HG02981 (cell line): ENCODE measurements around the gene ACOX2.

Source experiments
- ATAC-seq: cut with Tn5 transposase; IDR thresholded peaks from one replicate; pipeline ENCODE4 v1.9.1; 2021; ENCODE audit warnings: mild to moderate bottlenecking, moderate library complexity; ENCODE audit not compliant: unreplicated experiment

ACOX2 gene

DNA sequence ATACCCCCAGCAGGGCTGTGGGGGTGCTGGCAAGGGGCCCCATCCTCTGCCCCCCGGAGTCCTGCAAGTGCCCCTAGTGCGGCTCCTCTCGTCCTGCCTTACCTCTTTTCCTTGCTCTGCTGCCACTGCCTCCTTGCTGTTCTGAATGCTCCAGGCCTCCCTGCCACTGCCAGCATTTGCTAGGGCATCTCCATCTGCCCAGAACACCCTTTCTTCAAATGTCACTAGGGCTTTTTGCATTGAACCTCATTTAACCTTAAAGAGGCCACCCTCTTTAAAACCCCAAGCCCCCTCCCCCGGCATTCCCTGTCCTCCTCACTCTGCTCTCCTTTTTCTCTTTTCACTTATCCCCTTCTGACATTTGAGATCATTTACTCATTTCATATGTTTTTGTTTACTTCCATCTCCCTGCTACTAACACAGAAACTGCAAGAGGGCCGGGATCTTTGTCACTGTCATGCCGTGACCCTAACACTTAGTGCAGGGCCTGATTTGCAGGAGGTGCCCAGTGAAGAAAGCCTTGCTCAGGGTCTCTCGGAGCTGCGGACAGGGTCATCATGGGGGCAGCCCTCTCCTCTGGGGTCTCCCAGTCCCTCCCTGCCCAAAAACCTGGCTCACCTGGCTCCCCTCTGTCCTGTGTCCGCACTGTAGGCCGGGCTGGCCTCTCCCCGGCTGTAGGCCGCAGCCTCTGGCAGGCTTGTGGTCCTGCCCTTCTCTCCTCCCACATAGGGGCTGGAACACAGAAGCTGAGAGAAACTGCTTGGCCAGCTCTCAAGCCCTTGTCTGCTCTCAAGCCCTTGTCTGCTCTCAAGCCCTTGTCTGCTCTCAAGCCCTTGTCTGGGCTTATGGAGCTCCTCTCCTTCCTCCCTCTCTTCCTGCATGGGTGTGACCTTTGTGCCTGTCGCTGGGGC, at the start of gene ACOX2:
TSS of gene ACOX2 (minus strand) at position 690 of the 911 bp plus-strand sequence. CDS start 2,084 bp downstream, outside the sequence.
- ATAC-seq = no peak

DNA sequence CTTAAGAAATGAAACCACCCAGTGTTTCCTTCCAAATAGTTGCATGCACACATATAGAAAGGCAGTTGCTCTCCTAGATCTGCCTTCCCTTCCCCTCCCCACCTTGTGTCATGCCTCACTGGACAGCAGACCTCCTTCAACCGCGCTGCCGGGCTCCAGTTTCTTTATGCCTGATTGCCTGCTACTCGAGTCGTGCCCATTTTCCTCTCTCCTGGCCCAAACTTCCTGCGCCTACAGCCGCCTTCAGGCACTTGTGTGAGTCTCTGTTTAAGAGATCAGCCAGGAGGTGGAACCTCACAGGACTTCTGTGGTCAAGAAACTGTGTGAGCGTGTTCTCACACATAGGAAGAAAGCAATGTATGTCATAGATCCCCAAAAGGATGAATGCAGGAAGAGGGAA, 49.0 kb upstream of the ACOX2 start:
- ATAC-seq = no peak

DNA sequence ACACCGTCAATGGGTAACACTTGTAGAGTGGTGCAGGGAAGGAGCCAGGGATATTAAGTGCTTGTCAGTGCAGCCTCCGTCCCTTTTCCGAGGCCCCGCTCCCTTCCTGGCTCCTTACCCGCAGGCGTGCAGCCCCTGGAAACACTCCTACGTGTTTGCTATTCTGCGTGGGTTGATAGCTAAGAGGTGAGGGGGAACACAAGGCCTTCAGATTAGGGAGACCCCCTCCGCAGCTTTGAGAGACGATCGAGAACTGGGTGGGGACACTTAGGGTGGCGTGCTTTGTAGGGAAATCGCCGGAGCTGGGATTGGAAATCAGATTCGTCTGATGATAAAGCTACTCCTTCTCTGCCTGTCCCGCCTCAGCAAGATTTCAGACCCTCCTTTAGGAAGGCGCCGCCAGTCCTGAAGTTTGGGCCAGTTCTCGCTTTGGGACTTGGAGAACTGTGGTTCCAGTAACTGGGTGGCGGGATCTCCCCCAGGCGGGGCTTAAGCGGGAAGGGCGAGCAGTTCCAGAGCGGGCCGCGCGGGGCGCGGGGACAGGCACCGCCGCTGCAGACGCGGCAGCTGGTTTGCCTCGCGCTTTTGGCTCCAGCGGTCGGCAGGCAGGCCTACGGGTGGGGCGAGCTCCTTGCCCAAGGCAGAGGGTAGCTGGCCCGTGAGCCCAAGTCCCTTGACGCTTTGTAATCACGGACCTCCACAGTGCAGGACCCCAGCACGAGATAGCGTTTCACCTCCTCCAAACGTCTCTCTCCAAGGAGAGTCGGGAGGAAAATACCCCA, 48.2 kb upstream of the ACOX2 start:
- peak; percentile 90 for ATAC-seq

DNA sequence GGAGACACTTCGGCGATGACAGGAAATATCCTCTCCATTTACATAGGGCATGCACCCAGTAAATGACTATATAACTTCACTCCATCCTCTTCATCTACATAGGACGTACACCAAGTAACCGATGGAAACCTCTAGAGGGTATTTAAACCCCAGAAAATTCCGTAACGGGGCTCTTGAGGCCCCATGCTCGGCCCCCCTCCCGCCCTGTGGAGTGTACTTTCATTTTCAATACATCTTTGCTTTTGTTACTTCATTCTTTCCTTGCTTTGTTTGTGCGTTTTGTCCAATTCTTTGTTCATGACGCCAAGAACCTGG, 47.7 kb upstream of the ACOX2 start:
- ATAC-seq = no peak

DNA sequence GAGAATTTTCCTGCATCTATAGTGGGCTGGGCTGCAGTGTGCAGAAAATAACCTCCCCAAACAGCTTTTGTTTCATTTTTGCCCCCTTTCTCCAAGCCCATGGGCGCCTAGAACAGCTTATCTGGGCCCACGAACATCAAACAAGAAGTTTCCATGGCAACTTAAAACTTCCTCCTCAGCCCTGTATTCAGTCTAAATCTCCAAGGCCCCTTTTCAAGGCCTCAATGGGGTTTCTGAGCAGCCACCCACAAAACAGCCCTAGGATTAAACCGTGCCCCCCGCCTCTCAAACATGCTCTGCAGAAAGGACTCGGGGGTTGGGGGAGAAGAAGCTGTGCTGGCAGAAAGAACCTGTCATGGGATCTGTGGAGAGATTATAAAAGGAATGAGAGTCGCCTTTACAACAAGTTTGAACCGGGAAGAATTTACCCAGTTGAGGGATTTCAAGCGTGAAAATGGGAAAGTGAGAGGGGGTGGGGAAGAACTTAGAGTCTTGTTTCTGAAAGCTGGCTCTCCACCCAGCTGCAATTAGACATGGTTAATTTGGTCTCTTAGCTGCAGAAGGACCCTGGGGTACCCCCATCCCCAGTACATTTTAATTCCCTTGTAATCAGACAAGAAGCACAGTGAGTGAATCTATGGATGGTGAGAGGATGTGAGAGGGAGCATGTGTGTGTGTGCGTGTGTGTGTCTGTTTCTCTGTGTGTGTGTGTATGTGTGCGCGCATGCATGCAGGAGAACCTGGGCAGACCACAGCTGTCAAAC, 44.5 kb upstream of the ACOX2 start:
- no peak for ATAC-seq

DNA sequence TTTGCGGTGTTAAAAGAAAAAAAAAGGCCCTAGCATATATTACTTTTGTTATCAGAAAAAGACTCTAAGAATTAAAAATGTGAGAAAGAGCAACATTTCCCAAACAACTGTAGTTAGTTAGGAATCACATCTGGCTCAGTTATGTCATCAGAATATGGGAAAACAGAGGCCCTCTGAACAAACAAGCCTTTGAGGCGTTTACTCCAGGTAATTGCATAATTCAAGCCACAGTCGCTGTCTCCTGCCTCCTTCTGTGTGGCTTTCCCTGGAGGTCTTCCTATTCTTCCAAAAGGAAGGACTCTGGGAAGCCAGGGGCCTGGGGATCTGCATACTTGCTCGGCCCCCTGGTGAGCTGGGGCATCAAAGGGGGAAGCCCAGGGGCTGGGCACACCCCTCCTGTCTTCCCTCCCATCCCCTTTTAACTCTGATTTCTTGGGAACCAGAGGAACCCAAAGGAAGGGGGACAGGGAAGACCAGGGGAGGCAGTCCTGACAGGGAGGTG, 43.9 kb upstream of the ACOX2 start:
- no peak for ATAC-seq

DNA sequence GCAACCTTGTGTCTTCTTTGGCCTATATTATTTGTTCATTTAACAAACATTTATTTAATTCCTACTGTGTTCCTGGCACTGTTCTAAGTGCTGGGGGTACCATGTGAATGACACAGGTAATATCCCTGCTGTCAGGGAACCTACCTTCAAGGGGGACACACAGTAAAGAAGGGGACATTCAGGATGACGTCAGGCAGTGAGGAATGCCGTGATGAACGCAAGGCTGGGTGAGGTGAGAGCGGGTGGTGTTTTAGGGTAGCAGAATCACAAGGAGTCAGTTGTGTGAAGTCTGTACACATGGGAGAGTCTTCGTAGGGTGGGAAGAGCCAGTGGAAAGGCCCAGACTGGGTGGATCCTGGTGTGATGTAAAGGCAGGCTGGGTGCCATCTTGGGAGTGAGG, 41.9 kb upstream of the ACOX2 start:
- ATAC-seq = no peak

DNA sequence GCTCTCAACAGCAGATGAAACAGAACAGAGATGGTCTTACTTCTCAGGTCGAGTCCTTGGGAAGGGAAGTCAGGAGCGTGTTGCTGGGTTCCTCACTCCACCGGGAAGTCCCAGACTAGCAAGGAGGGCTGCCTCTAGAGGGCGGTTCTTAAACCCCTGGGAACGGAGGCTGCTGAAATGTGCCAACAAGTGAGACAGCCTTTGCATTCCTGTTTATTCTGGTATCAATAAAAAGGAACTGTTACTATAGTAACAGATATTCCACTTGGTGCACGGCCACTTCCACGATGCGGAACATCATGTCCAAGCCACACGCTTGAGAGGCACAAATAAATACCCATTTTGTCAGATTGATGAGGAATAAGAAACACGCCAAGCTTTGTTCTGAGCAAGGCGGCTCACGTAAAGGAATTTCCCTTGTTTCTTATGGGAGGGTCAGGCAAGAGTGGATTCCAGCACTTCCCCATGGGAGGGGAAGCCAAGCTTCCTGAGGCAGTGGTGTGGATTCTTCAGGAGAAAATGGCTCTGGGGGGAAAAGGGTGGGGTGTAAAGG, 40.4 kb upstream of the ACOX2 start, which contains the start of gene FAM107A:
TSS of gene FAM107A (minus strand) at position 123 of the 553 bp plus-strand sequence. CDS start 7,531 bp downstream, outside the sequence.
- no peak for ATAC-seq

DNA sequence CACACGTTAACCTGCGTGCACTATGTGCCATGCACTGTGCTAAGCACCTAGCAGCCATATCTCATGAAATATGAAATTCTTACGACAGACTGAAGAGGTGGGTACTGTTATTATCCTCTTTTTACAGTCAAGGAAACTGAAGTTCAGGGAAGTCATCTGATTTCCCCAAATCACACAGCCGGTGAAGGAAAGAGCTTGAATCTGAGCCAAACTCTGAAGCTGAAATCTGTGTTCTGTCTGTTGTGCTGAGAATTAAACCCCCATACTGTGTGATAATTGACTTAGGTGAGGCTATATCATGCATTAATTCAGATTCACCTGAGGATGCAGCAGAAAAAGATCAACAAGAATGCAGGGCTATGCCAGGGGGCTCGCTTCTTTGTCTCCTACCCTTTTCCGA, 39.7 kb upstream of the ACOX2 start:
- ATAC-seq = no peak

DNA sequence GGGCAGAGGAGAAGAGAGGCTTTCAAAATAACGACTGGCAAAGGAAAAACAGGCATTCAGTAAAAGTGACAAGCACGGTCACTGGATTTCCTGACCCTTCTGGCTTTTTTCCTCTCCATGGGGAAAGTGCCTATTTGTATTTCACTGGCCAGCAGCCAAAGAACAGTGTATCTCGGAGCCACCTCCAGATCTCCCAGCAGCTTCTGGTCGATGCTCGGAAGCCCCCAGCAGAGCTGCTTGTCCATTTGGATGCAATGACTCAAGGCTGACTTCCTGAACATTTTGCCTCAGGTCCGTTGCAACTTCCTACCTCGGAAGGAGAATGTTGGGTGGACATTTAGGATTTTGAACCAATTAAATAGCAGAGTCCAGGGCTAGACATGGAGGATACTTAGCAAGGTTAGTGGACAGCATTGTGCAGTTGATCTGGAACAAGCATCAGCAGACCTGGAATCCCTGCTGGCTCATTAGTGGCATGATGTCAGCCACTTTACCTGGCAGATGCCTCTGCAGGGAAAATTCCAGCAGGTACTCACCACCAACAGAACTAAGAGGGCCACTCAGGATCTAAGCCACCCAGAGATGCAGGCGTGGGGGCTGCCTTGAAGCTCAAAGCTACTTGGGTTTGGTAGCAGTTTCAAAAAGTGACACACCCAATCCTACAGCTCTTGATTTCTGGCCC, 39.1 kb upstream of the ACOX2 start:
- no peak for ATAC-seq

DNA sequence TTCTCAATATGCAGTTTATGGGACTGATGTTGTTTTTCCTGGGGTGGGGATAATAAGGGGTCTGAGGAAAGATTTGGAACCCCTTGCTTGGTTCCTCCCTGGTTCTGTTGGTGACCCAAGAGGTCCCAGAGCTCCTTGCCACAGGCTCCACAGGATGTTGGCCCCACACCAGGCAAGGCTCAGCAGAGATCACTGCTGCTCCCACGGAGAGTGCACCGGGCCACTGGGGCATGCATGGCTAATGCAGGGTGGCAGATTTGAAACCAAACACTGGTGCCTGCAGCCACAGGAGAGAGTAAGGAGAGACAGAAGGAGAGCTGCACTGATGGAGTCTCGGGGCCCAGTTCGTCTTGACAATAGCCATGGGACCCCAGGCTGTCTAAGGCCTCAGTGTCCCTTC, 37.7 kb upstream of the ACOX2 start:
- no peak for ATAC-seq

DNA sequence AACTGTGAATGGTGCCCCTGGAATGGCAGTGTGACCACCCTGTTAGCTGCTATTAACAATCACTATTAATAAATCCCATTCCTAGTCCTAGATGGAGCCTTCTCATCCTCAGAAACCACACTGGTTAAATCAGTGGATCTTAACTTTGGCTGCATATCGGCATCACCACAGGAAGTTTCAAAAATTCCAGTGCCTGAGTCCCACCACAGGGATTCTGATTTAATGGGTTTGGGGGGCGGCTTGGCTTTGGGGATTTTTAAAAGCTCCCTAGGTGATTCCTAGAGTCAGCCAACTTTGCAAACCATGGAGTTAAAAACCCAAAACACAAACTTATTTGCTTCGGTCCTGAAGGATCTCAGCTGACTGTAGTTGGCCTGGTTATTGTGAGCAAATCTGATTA, 37.1 kb upstream of the ACOX2 start:
- no peak for ATAC-seq

DNA sequence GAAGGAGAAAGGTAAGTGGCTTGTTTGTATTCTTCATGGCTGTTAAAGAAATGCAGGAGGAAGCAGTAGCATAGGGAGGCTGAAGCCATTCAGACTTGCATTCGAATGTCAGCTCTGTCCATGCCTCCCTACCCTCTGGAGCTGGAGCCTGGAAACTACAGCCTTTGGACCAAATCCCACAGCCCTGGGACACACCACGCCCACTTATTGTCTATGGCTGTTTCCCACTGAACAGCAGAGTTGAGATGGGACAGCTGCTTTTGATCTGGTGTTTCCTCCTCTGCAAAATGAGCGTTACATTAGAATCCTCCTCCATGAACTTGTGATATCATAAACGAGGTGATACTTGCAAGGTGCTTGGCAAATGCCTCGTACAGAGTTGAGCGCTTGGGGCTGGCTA, 36.6 kb upstream of the ACOX2 start:
- no peak for ATAC-seq

DNA sequence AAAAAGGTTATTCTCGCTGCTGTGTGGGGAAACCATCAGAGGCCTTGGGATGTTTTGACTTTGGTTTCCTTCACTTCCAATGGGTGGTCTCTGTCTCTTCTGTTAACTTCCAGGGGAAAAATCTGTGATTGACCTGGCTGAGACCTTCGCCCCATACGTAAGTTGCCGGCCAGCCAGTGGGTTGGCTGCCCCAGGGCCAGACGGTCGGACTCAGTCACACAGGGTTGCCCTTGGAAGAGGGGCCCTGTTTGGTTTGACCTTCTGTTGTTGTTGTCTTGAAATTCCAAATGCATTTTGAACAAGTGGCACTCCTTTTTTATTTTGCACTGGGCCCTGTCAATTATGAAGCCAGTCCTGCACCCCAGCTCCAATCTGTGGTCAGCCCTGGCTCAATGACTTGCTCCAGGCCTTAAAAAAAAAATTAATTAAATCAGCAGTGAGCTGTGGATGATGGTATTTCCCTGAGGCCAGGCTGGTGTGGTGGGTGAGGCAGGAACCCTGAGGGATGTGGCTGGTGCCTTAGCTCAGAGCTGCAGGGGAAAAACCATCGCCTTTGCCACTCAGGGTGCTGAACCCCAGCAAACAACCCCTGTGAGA, 35.7 kb upstream of the ACOX2 start:
- ATAC-seq = no peak

DNA sequence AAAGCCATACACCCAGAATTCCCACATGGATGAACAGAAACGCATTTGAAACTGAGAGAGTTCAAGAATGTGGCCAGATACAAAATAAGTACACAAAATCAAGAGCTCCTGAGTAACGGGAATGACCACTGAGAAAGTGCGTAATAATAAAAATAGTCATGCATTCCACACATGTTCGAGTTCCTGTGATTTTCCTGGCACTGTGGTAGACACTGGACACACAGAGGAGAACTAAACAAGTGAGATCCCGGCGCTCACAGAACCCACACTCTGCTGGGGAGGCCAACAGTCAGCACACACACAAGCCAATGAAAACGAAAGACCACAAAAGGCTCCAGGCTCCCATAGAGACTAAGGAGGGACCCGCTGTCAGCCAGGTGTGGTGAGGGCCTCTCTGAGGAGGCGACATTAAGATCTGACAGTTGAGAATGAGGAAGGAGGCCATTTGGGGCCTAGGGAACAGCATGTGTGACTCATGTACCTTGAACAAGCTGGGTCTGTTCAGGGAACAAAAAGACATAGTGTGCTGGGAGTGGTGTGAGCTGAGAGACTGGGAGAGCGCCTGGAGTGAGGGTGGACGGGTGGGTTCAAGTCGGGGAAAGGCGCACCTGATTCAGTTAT, 35.1 kb upstream of the ACOX2 start:
- ATAC-seq = no peak

DNA sequence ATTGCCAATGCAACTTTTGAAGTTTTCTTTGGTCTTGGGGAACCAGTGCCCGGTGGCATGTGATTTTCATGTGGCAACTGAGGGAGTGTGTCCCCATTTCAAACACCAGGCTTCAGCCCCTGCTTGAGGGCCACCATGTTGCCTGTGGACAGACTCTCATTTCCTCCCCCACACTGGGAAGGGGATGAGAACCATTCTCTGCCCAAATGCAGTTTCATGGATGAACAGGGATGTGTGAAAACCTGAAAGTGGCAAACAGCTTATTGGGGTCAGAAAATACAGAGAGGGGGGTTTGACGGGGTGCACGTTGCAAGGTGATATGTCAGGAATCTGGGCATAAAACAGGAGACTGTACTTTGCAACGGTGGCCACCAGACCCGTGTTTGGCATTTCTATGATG, 33.9 kb upstream of the ACOX2 start:
- ATAC-seq = no peak

DNA sequence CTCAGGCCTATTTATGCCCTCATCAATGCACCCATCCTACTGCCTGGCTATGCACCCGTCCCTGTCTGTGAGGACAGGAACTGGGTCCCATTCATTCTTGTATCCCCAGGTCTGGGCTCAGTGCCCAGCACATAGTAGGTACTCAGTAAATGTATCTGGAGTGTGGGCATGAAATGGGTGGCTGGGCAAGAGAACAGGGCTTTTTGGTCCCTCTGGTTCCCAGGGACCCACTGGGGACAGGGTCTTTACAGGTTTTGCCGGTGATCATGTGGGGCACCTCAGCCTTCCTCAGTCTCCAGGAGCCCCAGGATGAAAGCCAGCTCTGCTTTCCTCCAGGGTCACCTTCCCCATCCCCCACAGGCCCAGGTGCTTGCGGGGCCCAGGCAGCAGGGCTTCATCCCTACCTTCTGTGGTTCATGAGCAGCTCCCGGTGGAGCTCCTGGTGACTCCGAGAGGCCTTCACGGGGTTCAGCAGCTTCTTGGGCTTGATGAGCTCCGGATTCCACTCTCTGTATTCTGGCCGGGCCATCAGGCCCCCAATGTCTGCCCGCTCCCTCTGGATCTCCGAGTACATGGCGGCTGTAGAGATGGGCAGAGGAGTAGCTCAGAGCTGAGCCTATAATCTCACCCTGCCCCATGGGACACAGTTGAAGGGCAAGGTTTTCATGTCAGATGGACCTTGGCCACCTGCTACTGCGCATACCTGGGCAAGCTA, 32.5 kb upstream of the ACOX2 start:
- ATAC-seq = no peak

DNA sequence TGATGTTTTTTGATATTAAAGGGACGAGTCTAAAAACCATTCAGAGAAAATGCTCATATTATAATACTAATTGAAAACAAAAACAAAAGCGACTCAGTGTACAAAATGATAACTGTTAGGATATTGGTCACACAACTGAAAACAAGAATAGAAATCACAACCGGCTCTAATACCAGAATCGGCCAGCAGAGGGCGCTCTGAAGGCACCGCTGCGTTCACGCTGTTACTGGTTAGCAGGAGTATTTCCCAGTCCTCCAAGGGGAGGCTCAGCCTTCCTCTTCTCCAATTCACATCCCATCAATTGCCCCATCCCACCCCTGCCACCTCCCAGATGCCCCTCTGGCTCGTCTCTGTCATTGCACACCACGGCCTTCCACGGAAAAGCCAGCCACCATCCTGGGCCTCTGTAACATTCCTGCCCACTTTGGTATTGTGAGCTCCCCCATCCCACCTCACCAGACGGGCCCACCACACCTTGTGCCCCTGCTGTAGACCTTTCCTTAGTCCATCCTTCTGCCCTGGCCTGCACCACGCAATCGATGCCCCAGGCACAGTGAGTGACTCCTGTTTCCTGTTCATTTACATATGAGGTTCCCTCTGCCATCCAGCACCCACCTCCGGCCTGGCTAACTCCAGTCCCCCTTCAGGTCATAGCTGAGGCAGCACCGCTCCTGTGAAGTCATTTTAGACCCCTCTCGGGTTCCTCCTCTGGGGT, 31.7 kb upstream of the ACOX2 start:
- peak; percentile 54 for ATAC-seq
